Activated T-cell treated with anti-CD3 and anti-CD28 coated beads, Interleukin-2, amount 50 U/mL, for 72 hours (primary cell): Measurements from ENCODE around the gene PAK5. TPM values are rescaled to one million over a fixed set of nuclear protein-coding genes. Genes with fewer than 3 reads are reported as not detected.

Experiments used
- ATAC-seq, 2 donors: fragments of 150-1000 bp; cut with Tn5 transposase; replicated peaks in 1 of 2; 2 replicates each; pipeline ENCODE4 v1.10.0; 2021; ENCODE audit warnings: moderate library complexity in 2 of 2, mild to moderate bottlenecking in 1 of 2
- DNase-seq, 2 donors: peaks; one replicate each; pipeline ENCODE4 v3.0.0; 2021 to 2022; ENCODE audit warnings: mixed read lengths in 1 of 2
- H3K27ac Mint-ChIP-seq: one replicate; pipeline ENCODE4 v1.8.0; 2022; ENCODE audit warnings: mild to moderate bottlenecking, moderate library complexity, mixed read lengths
- H3K27me3 Mint-ChIP-seq: one replicate; pipeline ENCODE4 v1.8.0; 2022; ENCODE audit warnings: low read depth, mixed read lengths
- H3K36me3 Mint-ChIP-seq, 2 donors: one replicate each; pipeline ENCODE4 v1.8.0; 2022; ENCODE audit warnings: mixed read lengths in 2 of 2, mild to moderate bottlenecking in 1 of 2; ENCODE audit not compliant: insufficient read depth in 2 of 2
- H3K4me1 Mint-ChIP-seq: one replicate; pipeline ENCODE4 v1.8.0; 2022; ENCODE audit warnings: low read depth, mixed read lengths
- H3K4me3 Mint-ChIP-seq, 2 donors: one replicate each; pipeline ENCODE4 v1.8.0; 2022; ENCODE audit warnings: mild to moderate bottlenecking in 2 of 2, mixed read lengths in 2 of 2, moderate library complexity in 2 of 2
- H3K9me3 Mint-ChIP-seq, 2 donors: one replicate each; pipeline ENCODE4 v1.8.0; 2022; ENCODE audit warnings: mixed read lengths in 2 of 2
- total RNA-seq, 2 donors: library from RNA; stranded (reverse); gene quantifications; one replicate each; pipeline ENCODE4 v1.2.3, GENCODE V29; 2022

PAK5 gene
- total RNA-seq, 2 donors from 2014 or later, result not detected

DNA sequence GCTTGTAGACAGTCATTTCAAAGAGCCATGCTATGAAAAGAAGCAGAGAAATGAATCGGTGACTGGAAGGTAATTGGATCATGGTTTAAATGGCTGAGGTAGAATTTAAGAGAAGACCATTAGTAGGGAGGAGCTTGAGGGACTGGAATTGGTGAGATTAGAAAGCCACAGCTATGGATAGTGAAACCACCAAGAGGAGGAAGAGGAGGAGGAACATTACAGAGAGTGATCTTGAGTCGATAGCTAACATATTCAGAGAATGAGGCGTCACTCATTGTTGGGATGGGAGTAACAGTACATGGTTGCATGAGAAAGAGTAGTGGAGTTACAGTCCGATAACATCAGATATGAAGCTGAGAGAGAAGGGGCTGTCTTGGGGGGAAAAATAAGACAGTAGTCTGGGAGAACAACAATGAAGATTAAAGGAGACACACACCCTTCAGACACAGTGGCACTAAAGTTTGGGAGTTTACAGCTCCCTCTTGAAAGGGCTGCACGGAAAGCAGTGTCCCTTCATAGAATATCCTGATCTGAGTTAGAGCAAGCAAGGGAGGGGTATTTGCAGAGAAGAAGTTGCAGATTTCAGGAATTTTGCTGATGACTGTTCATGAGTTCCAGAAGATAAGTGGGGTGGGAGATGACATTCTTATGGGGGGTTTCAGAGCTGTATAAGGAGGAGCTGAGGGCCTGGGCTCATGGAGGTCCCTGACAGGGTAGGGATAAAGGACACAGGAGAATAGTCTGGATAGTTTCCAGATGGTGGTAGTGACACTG, 339.6 kb downstream of the PAK5 start:
- no peaks in the 10 kb centered on the region for H3K27me3 Mint-ChIP-seq
- no peak overlapping the region for H3K4me3 Mint-ChIP-seq
- DNase-seq (no peak), ATAC-seq (no peak)
- H3K27ac Mint-ChIP-seq, result no peak overlapping the region
- H3K4me1 Mint-ChIP-seq, result no peaks in the 10 kb centered on the region
- no peaks in the 10 kb centered on the region for H3K36me3 Mint-ChIP-seq
- peaks cover 0 to 6% of the 10 kb centered on the region in 2 donors for H3K9me3 Mint-ChIP-seq

DNA sequence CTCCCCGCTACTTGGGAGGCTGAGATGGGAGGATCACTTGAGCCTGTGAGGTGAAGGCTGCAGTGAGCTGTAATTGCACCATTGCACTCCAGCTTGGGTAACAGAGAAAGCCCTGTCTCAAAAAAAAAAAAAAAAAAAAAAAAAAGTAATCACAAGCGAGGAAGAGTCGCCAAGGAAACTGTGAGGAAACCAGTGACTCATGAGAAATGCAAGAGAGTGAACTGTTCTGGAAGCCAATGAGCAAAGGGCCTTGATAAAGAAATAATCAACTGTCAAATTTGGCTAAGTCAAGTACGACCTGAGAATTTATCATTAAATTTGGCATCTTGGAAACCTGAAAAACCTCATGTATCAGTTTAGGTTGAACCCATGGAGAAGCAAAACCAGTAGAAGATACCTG, 340.6 kb downstream of the PAK5 start:
- Mint-ChIP-seq H3K36me3 (no peaks in the 10 kb centered on the region), H3K27ac (no peak overlapping the region), H3K9me3 (peaks cover 0 to 6% of the 10 kb centered on the region in 2 donors), H3K4me1 (no peaks in the 10 kb centered on the region), H3K4me3 (no peak overlapping the region), H3K27me3 (no peaks in the 10 kb centered on the region)
- no peak for DNase-seq
- ATAC-seq, result no peak

GRCh38 chr20:9496155-9496554, 342.7 kb downstream of the PAK5 start:
- H3K27me3 Mint-ChIP-seq, result no peaks in the 10 kb centered on the region
- no peaks in the 10 kb centered on the region for H3K4me1 Mint-ChIP-seq
- no peaks in the 10 kb centered on the region for H3K36me3 Mint-ChIP-seq
- H3K9me3 Mint-ChIP-seq, result peaks cover 0 to 6% of the 10 kb centered on the region in 2 donors
- no peak for ATAC-seq
- H3K27ac Mint-ChIP-seq, result no peak overlapping the region
- no peak for DNase-seq
- H3K4me3 Mint-ChIP-seq, result no peak overlapping the region

DNA sequence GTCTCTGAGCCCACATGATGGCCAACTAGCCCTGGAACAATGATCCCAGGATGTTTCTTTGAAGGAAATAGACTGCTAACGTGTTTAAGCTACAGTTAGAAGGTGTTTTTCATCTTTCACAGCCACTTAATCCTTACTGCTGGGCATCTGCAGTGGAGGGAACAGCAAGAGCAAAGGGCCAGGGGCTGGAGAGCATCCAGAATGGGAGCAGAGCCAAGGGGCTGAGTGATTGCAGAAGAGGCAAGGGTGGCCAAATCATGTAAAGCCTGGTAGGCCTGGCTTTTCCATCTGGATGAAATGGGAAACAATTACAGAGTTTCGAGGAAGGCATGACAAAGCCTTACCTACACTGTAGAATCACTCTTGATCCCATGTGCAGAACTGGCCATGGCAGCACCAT, 343.2 kb downstream of the PAK5 start:
- H3K4me3 Mint-ChIP-seq, result no peak overlapping the region
- no peak overlapping the region for H3K27ac Mint-ChIP-seq
- DNase-seq, result no peak
- ATAC-seq, result no peak
- peaks cover 0 to 6% of the 10 kb centered on the region in 2 donors for H3K9me3 Mint-ChIP-seq
- H3K36me3 Mint-ChIP-seq, result no peaks in the 10 kb centered on the region
- H3K4me1 Mint-ChIP-seq, result no peaks in the 10 kb centered on the region
- no peaks in the 10 kb centered on the region for H3K27me3 Mint-ChIP-seq

DNA sequence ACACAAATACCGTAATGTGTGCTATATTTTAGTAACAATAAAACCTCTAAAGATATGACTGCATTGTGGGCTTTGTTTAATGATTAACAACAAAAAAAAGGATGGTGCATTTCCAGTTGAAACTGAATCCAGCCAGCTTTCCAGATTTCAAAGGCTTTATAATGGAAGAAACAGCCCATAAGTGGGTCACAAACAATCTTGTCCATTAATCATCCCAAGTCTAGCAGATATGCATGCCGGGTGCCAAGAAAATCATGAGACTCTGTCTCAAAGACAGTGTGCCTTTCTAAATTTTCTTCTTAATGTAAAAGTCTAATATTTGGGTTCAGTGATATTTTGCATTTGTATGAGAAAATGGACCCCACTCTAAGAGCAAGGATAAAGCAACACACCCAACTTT, 345.1 kb downstream of the PAK5 start:
- DNase-seq (no peak), ATAC-seq (no peak)
- Mint-ChIP-seq H3K36me3 (no peaks in the 10 kb centered on the region), H3K27ac (no peak overlapping the region), H3K4me3 (no peak overlapping the region), H3K4me1 (no peaks in the 10 kb centered on the region), H3K9me3 (peaks cover 4 to 6% of the 10 kb centered on the region in 2 donors), H3K27me3 (no peaks in the 10 kb centered on the region)

GRCh38 chr20:9492067-9492466, 346.8 kb downstream of the PAK5 start:
- Mint-ChIP-seq H3K4me1 (no peaks in the 10 kb centered on the region), H3K27ac (no peak overlapping the region), H3K36me3 (no peaks in the 10 kb centered on the region), H3K27me3 (no peaks in the 10 kb centered on the region), H3K9me3 (peaks cover 4 to 6% of the 10 kb centered on the region in 2 donors), H3K4me3 (no peak overlapping the region)
- ATAC-seq (no peak), DNase-seq (no peak)

- Mint-ChIP-seq H3K4me3 (no peak overlapping the region), H3K36me3 (peaks cover 0 to 2% of the 10 kb centered on the region in 2 donors), H3K9me3 (peaks cover 4 to 6% of the 10 kb centered on the region in 2 donors), H3K27ac (no peak overlapping the region), H3K27me3 (no peaks in the 10 kb centered on the region), H3K4me1 (no peaks in the 10 kb centered on the region)
- DNase-seq, result no peak
- ATAC-seq, result no peak
Measured at GRCh38 chr20:9491324-9491723, 347.6 kb downstream of the PAK5 start.

DNA sequence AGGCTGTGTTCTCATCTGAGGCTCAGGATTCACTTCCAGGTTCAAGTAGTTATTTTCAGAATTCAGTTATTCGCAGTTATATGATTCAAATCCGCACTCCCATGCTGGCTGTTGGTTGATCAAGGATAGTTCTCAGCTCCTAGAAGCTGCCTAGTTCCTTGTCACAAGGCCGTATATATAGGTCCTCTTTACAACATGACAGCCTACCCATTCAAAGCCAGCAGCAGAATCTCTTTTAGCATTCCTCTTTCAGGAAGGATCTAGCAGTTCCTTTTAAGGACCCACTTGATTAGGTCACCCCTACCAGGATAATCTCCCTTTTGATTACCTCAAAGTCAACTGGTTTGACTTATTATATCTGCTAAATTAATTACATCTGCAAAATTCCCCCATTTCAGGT, 348.2 kb downstream of the PAK5 start:
- Mint-ChIP-seq H3K27me3 (no peaks in the 10 kb centered on the region), H3K36me3 (peaks cover 0 to 2% of the 10 kb centered on the region in 2 donors), H3K27ac (no peak overlapping the region), H3K4me1 (no peaks in the 10 kb centered on the region), H3K4me3 (no peak overlapping the region), H3K9me3 (peaks cover 3 to 6% of the 10 kb centered on the region in 2 donors)
- ATAC-seq (no peak), DNase-seq (no peak)

GRCh38 chr20:9490161-9490560, 348.7 kb downstream of the PAK5 start:
- Mint-ChIP-seq H3K27me3 (no peaks in the 10 kb centered on the region), H3K4me3 (no peak overlapping the region)

DNA sequence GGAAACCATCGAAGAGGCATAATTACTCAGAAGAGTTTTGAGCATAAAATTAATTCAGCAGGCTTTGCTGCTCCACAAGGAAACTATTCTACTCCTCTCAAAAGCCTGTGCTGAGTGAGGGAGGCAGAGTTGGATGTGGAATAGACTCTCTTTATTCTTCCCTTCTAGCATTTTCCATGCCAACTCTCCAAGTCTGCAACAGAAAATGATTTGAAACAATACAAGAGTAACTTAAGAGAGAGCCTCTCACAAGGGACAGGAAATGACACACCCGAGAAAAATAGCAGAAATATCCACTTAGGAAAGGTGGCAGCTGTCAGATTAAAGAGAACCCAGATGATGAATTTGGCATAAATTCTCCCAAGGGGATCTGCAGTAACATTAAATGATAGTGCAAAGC, 350.8 kb downstream of the PAK5 start:
- DNase-seq (no peak), ATAC-seq (no peak)
- Mint-ChIP-seq H3K9me3 (peaks cover 2 to 6% of the 10 kb centered on the region in 2 donors), H3K27me3 (no peaks in the 10 kb centered on the region), H3K36me3 (peaks cover 0 to 2% of the 10 kb centered on the region in 2 donors), H3K27ac (no peak overlapping the region), H3K4me1 (no peaks in the 10 kb centered on the region), H3K4me3 (no peak overlapping the region)

More at GRCh38 chr20:9490161-9490560, 348.7 kb downstream of the PAK5 start:
- no peak for ATAC-seq
- Mint-ChIP-seq H3K27ac (no peak overlapping the region), H3K36me3 (peaks cover 0 to 2% of the 10 kb centered on the region in 2 donors), H3K9me3 (peaks cover 2 to 6% of the 10 kb centered on the region in 2 donors), H3K4me1 (no peaks in the 10 kb centered on the region)
- DNase-seq, result no peak

Other genes with a start within 250 kb of the PAK5 start
- 1 to 10 TPM; 4.2 to 5.8 TPM for gene ANKEF1, start 195.9 kb upstream of the PAK5 start, total RNA-seq